ENCODE data around the gene TCF12.

GRCh38 chr15:57015897-57016296, 97.5 kb downstream of the TCF12 start:
- no peak for TF ChIP-seq POLR2A (IDR thresholded peaks at IDR 0.05)
- TF ChIP-seq, protein P1, sequence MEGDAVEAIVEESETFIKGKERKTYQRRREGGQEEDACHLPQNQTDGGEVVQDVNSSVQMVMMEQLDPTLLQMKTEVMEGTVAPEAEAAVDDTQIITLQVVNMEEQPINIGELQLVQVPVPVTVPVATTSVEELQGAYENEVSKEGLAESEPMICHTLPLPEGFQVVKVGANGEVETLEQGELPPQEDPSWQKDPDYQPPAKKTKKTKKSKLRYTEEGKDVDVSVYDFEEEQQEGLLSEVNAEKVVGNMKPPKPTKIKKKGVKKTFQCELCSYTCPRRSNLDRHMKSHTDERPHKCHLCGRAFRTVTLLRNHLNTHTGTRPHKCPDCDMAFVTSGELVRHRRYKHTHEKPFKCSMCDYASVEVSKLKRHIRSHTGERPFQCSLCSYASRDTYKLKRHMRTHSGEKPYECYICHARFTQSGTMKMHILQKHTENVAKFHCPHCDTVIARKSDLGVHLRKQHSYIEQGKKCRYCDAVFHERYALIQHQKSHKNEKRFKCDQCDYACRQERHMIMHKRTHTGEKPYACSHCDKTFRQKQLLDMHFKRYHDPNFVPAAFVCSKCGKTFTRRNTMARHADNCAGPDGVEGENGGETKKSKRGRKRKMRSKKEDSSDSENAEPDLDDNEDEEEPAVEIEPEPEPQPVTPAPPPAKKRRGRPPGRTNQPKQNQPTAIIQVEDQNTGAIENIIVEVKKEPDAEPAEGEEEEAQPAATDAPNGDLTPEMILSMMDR (IDR thresholded peaks at IDR 0.05): no peak
